Caco-2 (cell line): ENCODE measurements around the gene CCK. TPM values are rescaled to one million over a fixed set of nuclear protein-coding genes. Genes with fewer than 3 reads are reported as not detected.

ENCODE experiments used
- BruUV-seq: library from RNA; stranded (reverse); fragments of 400-500 nt; replicated peaks from 2 replicates; lab custom pipeline; 2021; lab: Mats Ljungman, UMichigan
- CTCF ChIA-PET: fragments of 300-600 bp; sonication (Branson Sonifier 250); formaldehyde crosslinking; loops from one replicate; lab custom pipeline; 2022; ENCODE audit warnings: antibody characterized with exemption; lab: Charles Lee
- POLR2A ChIA-PET: fragments of 300-600 bp; sonication (Branson Sonifier 250); formaldehyde crosslinking; loops from one replicate; lab custom pipeline; 2022; ENCODE audit warnings: antibody characterized with exemption; lab: Charles Lee
- DNase-seq, 2 experiments: peaks; one replicate each; pipeline versions ENCODE4 v3.0.0 to v3.0.0-alpha.2; 2020 to 2022
- H3K27me3 ChIP-seq: replicated peaks from 2 replicates; pipeline ENCODE4 v1.6.0; 2011; ENCODE audit warnings: low read length; ENCODE audit not compliant: control insufficient read depth, insufficient read depth
- H3K36me3 ChIP-seq: 2 replicates; pipeline ENCODE4 v1.5.1; 2011; ENCODE audit warnings: low read length; ENCODE audit not compliant: control insufficient read depth, insufficient read depth
- H3K4me1 ChIP-seq: fragments of 250-450 bp; sonication (Bioruptor Pico); 2 replicates; pipeline ENCODE4 v1.5.1; 2020; ENCODE audit warnings: mild to moderate bottlenecking
- H3K4me3 ChIP-seq: 2 replicates; pipeline ENCODE4 v1.5.1; 2011; ENCODE audit warnings: low read depth, mild to moderate bottlenecking, control low read depth, low read length
- H3K9me3 ChIP-seq: fragments of 250-450 bp; sonication (Bioruptor Pico); 2 replicates; pipeline ENCODE4 v1.5.1; 2020; ENCODE audit warnings: mild to moderate bottlenecking, moderate library complexity
- H3K27ac Mint-ChIP-seq: one replicate; pipeline ENCODE4 v1.8.0; 2022; ENCODE audit warnings: mixed read lengths; ENCODE audit not compliant: unreplicated experiment
- H3K27me3 Mint-ChIP-seq: one replicate; pipeline ENCODE4 v1.8.0; 2022; ENCODE audit warnings: mixed read lengths; ENCODE audit not compliant: insufficient read depth, unreplicated experiment
- H3K36me3 Mint-ChIP-seq: one replicate; pipeline ENCODE4 v1.8.0; 2022; ENCODE audit warnings: mild to moderate bottlenecking, mixed read lengths; ENCODE audit not compliant: insufficient read depth, unreplicated experiment
- H3K4me1 Mint-ChIP-seq: one replicate; pipeline ENCODE4 v1.8.0; 2022; ENCODE audit warnings: low read depth, mixed read lengths; ENCODE audit not compliant: unreplicated experiment
- H3K4me3 Mint-ChIP-seq: one replicate; pipeline ENCODE4 v1.8.0; 2022; ENCODE audit warnings: mild to moderate bottlenecking, moderate library complexity, mixed read lengths; ENCODE audit not compliant: unreplicated experiment
- H3K9me3 Mint-ChIP-seq: one replicate; pipeline ENCODE4 v1.8.0; 2022; ENCODE audit warnings: mixed read lengths; ENCODE audit not compliant: unreplicated experiment
- intact Hi-C: fragments of 100-400 bp; cut with micrococcal nuclease; formaldehyde crosslinking; loops from one replicate; pipeline ENCODE4 v1.10.0; 2022; ENCODE audit not compliant: unreplicated experiment
- total RNA-seq: library from RNA; stranded (reverse); gene quantifications from 2 replicates; pipeline ENCODE4 v1.2.3, GENCODE V29; 2022
- TF ChIP-seq, protein P1 (sequence below), 2 experiments: fragments of 200-600 bp in 1 of 2; IDR thresholded peaks; 1 replicate in 1 of 2; 2 replicates in 1 of 2; pipeline versions ENCODE4 v1.5.1 to v1.8.0; 2011 to 2022; ENCODE audit warnings: antibody characterized with exemption in 1 of 2, control low read depth in 1 of 2, inconsistent platforms in 1 of 2, low read depth in 1 of 2, low read length in 1 of 2, mild to moderate bottlenecking in 1 of 2, moderate library complexity in 1 of 2; ENCODE audit not compliant: insufficient read depth in 1 of 2, severe bottlenecking in 1 of 2, unreplicated experiment in 1 of 2

The CCK gene
- total RNA-seq, 1 experiment from 2014 or later: not detected

GRCh38 chr3:42265059-42265991 lies 660 bp downstream of the CCK start:
- no peaks in the 10 kb centered on the region for H3K36me3 Mint-ChIP-seq
- ChIA-PET POLR2A (no interaction called here), CTCF (no interaction called here)
- DNase-seq: no peak
- H3K27me3 ChIP-seq: no peaks in the 10 kb centered on the region
- no peaks in the 10 kb centered on the region for H3K36me3 ChIP-seq
- intact Hi-C loops: no loop called here
- no TSS peak for BruUV-seq
- H3K27ac Mint-ChIP-seq: no peak overlapping the region
- TF ChIP-seq, protein P1, sequence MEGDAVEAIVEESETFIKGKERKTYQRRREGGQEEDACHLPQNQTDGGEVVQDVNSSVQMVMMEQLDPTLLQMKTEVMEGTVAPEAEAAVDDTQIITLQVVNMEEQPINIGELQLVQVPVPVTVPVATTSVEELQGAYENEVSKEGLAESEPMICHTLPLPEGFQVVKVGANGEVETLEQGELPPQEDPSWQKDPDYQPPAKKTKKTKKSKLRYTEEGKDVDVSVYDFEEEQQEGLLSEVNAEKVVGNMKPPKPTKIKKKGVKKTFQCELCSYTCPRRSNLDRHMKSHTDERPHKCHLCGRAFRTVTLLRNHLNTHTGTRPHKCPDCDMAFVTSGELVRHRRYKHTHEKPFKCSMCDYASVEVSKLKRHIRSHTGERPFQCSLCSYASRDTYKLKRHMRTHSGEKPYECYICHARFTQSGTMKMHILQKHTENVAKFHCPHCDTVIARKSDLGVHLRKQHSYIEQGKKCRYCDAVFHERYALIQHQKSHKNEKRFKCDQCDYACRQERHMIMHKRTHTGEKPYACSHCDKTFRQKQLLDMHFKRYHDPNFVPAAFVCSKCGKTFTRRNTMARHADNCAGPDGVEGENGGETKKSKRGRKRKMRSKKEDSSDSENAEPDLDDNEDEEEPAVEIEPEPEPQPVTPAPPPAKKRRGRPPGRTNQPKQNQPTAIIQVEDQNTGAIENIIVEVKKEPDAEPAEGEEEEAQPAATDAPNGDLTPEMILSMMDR (IDR thresholded peaks at IDR 0.05; ENCODE audit: insufficient read depth in 1 of 2, low read depth in 1 of 2, low read length in 1 of 2, severe bottlenecking in 1 of 2, unreplicated experiment in 1 of 2): no peak
- H3K4me3 Mint-ChIP-seq: peak overlapping the region; percentile 63
- no peaks in the 10 kb centered on the region for H3K9me3 Mint-ChIP-seq
- H3K9me3 ChIP-seq: no peaks in the 10 kb centered on the region
- H3K4me3 ChIP-seq: no peak overlapping the region
- H3K4me1 Mint-ChIP-seq: no peaks in the 10 kb centered on the region
- no peaks in the 10 kb centered on the region for H3K4me1 ChIP-seq
- H3K27me3 Mint-ChIP-seq: peaks cover 27% of the 10 kb centered on the region

DNA sequence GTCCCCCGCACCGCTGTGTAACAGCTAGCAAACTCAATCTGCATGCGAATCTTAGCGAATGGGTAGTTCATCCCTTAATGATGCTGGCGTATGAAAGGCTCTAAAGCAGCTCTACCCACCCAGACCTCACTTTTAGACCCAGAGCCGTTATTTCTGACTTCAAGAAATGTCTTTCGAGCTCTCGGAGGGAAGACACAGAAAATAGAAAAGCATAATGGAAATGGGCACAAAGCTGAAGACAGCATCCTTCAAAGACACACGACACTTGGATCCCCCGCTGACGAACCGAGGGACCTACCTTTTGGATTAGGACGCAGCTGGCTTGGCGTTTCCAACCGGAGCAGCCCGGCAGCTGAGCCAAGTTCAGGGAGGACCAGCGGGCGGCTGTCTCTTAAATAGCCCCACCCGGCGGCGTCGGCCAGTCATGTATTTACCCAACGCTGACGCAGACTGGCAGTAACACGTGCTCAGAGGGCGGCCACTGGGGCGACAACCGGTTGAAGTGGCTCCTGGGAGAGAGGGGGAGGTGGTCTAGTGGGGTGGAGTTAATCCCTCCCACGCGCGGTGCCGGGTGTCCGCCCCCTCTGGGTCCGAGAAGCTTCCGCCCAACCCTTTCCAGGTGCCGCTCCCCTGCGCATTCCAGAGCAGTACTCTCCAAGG lies 1.5 kb downstream of the CCK start:
- Histone ChIP-seq H3K4me1 (no peaks in the 10 kb centered on the region), H3K36me3 (no peaks in the 10 kb centered on the region), H3K4me3 (no peak overlapping the region), H3K9me3 (no peaks in the 10 kb centered on the region), H3K27me3 (no peaks in the 10 kb centered on the region)
- intact Hi-C loops: loop anchor here (5.0 kb wide), 1 partner anchor 188 kb away; no protein-coding TSS in a partner anchor
- Mint-ChIP-seq H3K27ac (no peak overlapping the region), H3K36me3 (no peaks in the 10 kb centered on the region), H3K27me3 (peaks cover 27% of the 10 kb centered on the region), H3K4me3 (peak overlapping the region; percentile 63), H3K9me3 (no peaks in the 10 kb centered on the region), H3K4me1 (no peaks in the 10 kb centered on the region)
- TF ChIP-seq, protein P1 (IDR thresholded peaks at IDR 0.05; ENCODE audit: insufficient read depth in 1 of 2, low read depth in 1 of 2, low read length in 1 of 2, severe bottlenecking in 1 of 2, unreplicated experiment in 1 of 2): no peak
- POLR2A ChIA-PET: no interaction called here
- CTCF ChIA-PET: no interaction called here
- BruUV-seq: no TSS peak
- DNase-seq: peak; percentile 62 to 73
